HCT116 (cell line): ENCODE measurements around the gene NDUFA7. TPM values are rescaled to one million over a fixed set of nuclear protein-coding genes. Genes with fewer than 3 reads are reported as not detected.

Source experiments
- ATAC-seq: fragments of 200-7000 bp; cut with Tn5 transposase; 2 replicates; pipeline ENCODE4 v1.9.1; 2020; ENCODE audit warnings: mild to moderate bottlenecking, moderate library complexity
- BruUV-seq: library from RNA; stranded (reverse); fragments of 400-500 nt; replicated peaks from 2 replicates; lab custom pipeline; 2021; lab: Mats Ljungman, UMichigan
- CTCF ChIA-PET: fragments of 300-600 bp; sonication (Branson Sonifier 250); formaldehyde crosslinking; loops from one replicate; lab custom pipeline; 2021; ENCODE audit warnings: antibody characterized with exemption; lab: Charles Lee
- POLR2A ChIA-PET: fragments of 300-600, 350-600 bp; sonication (Branson Sonifier 250); formaldehyde crosslinking; loops from one replicate; lab custom pipeline; 2021; ENCODE audit warnings: antibody characterized with exemption; lab: Charles Lee
- RAD21 ChIA-PET, 2 experiments: fragments of 300-600 bp; sonication (Branson Sonifier 250); formaldehyde crosslinking; loops; one replicate each; lab custom pipeline; 2023; ENCODE audit warnings: low total read pairs in 2 of 2; ENCODE audit not compliant: uncharacterized antibody in 2 of 2, unreplicated experiment in 2 of 2, low non-redundant PET in 1 of 2; lab: Charles Lee
- DNase-seq: peaks from one replicate; pipeline ENCODE4 v3.0.0-alpha.2; 2010; ENCODE audit warnings: low read depth, low spot score
- H2AFZ ChIP-seq: fragments of 200-600 bp; shearing (Covaris generic), sonication (generic); 2 replicates; pipeline ENCODE4 v1.6.1; 2017; ENCODE audit warnings: low read depth, mixed run types, mixed read lengths, antibody characterized with exemption, low read length; ENCODE audit not compliant: poor library complexity, severe bottlenecking
- H3K27ac ChIP-seq: 2 replicates; pipeline ENCODE4 v1.5.1; 2012; ENCODE audit warnings: low read depth, low read length
- H3K27me3 ChIP-seq: fragments of 200-600 bp; sonication (generic); 2 replicates; pipeline ENCODE4 v1.6.1; 2016; ENCODE audit warnings: mixed run types, low read length, mixed read lengths; ENCODE audit not compliant: insufficient read depth
- H3K36me3 ChIP-seq, 2 experiments: fragments of 200-500 bp in 1 of 2; fragments of 200-600 bp in 1 of 2; sonication (Bioruptor generic) in 1 of 2; sonication (generic) in 1 of 2; 2 replicates each; pipeline versions ENCODE4 v1.5.1 to v1.6.1; 2014 to 2016; ENCODE audit warnings: low read length in 2 of 2, inconsistent platforms in 1 of 2, mixed read lengths in 1 of 2, mixed run types in 1 of 2; ENCODE audit not compliant: insufficient read depth in 2 of 2, control insufficient read depth in 1 of 2
- H3K4me1 ChIP-seq, 2 experiments: fragments of 200-600 bp in 1 of 2; sonication (generic) in 1 of 2; 2 replicates each; pipeline versions ENCODE4 v1.5.1 to v1.6.1; 2012 to 2017; ENCODE audit warnings: low read length in 2 of 2, inconsistent platforms in 1 of 2, mild to moderate bottlenecking in 1 of 2, mixed read lengths in 1 of 2, mixed run types in 1 of 2, moderate library complexity in 1 of 2; ENCODE audit not compliant: insufficient read depth in 2 of 2, control insufficient read depth in 1 of 2
- H3K4me2 ChIP-seq: fragments of 200-600 bp; sonication (generic); 2 replicates; pipeline ENCODE4 v1.6.1; 2017; ENCODE audit warnings: mixed run types, low read length, mixed read lengths
- H3K4me3 ChIP-seq, 2 experiments: fragments of 200-600 bp in 1 of 2; sonication (generic) in 1 of 2; replicated peaks in 1 of 2; 2 replicates each; pipeline ENCODE4 v1.5.1; 2011 to 2016; ENCODE audit warnings: low read length in 2 of 2, control low read depth in 1 of 2, low read depth in 1 of 2, mild to moderate bottlenecking in 1 of 2, mixed read lengths in 1 of 2, mixed run types in 1 of 2
- H3K79me2 ChIP-seq: fragments of 200-600 bp; sonication (generic); 2 replicates; pipeline ENCODE4 v1.6.1; 2017; ENCODE audit warnings: mild to moderate bottlenecking, mixed run types, low read length, moderate library complexity, mixed read lengths; ENCODE audit not compliant: insufficient read depth
- H3K9ac ChIP-seq: fragments of 200-600 bp; sonication (generic); 2 replicates; pipeline ENCODE4 v1.6.1; 2016; ENCODE audit warnings: low read length, mixed read lengths
- H3K9me2 ChIP-seq: fragments of 200-600 bp; sonication (generic), shearing (Covaris generic); 2 replicates; pipeline ENCODE4 v1.6.1; 2017; ENCODE audit warnings: mixed run types, mild to moderate bottlenecking, moderate library complexity; ENCODE audit not compliant: insufficient read depth
- H3K9me3 ChIP-seq, 2 experiments: fragments of 200-500 bp in 1 of 2; fragments of 200-600 bp in 1 of 2; sonication (Bioruptor generic) in 1 of 2; sonication (generic) in 1 of 2; 2 replicates each; pipeline ENCODE4 v1.6.1; 2014 to 2017; ENCODE audit warnings: low read length in 2 of 2, mixed read lengths in 2 of 2, inconsistent platforms in 1 of 2, low read depth in 1 of 2, mild to moderate bottlenecking in 1 of 2, mixed run types in 1 of 2, moderate library complexity in 1 of 2; ENCODE audit not compliant: control insufficient read depth in 1 of 2, insufficient read depth in 1 of 2
- H4K20me1 ChIP-seq: fragments of 200-600 bp; sonication (generic), shearing (Covaris generic); 2 replicates; pipeline ENCODE4 v1.6.1; 2017; ENCODE audit warnings: mixed run types, mild to moderate bottlenecking, moderate library complexity; ENCODE audit not compliant: insufficient read depth
- CBX3 ChIP-seq: IDR thresholded peaks from 2 replicates; pipeline ENCODE4 v1.6.1; 2012; ENCODE audit warnings: low read depth
- EGR1 ChIP-seq: IDR thresholded peaks from 2 replicates; pipeline ENCODE4 v1.6.1; 2012; ENCODE audit warnings: low read depth
- ELF1 ChIP-seq: IDR thresholded peaks from 2 replicates; pipeline ENCODE4 v1.6.1; 2012; ENCODE audit warnings: low read depth, borderline replicate concordance
- EZH2 ChIP-seq: fragments of 200-600 bp; sonication (generic); IDR thresholded peaks from 2 replicates; pipeline ENCODE4 v1.6.1; 2017; ENCODE audit warnings: antibody characterized with exemption, mixed run types
- JUND ChIP-seq: IDR thresholded peaks from 2 replicates; pipeline ENCODE4 v1.6.1; 2012
- POLR2A ChIP-seq: IDR thresholded peaks from 2 replicates; pipeline ENCODE4 v1.7.0; 2011; ENCODE audit warnings: borderline replicate concordance; ENCODE audit not compliant: insufficient read depth, insufficient read length; ENCODE audit errors: extremely low read depth
- RAD21 ChIP-seq: IDR thresholded peaks from 2 replicates; pipeline ENCODE4 v1.6.1; 2012; ENCODE audit warnings: low read depth, mild to moderate bottlenecking
- SIN3A ChIP-seq: IDR thresholded peaks from 2 replicates; pipeline ENCODE4 v1.6.1; 2012; ENCODE audit warnings: low read depth
- SP1 ChIP-seq: IDR thresholded peaks from 2 replicates; pipeline ENCODE4 v1.6.1; 2012; ENCODE audit warnings: low read depth
- SRF ChIP-seq: IDR thresholded peaks from 2 replicates; pipeline ENCODE4 v1.6.1; 2012; ENCODE audit warnings: low read depth
- TCF7L2 ChIP-seq: IDR thresholded peaks from 2 replicates; pipeline ENCODE4 v1.7.0; 2011; ENCODE audit warnings: borderline replicate concordance, inconsistent platforms; ENCODE audit not compliant: insufficient read depth, insufficient read length; ENCODE audit errors: extremely low read depth
- YY1 ChIP-seq: IDR thresholded peaks from 2 replicates; pipeline ENCODE4 v1.6.1; 2011; ENCODE audit warnings: low read length, low read depth, moderate library complexity, mild to moderate bottlenecking; ENCODE audit not compliant: insufficient replicate concordance; ENCODE audit errors: extremely low read depth
- ZFX ChIP-seq: fragments of 450-650 bp; IDR thresholded peaks from 2 replicates; pipeline ENCODE4 v1.6.1; 2017
- ZNF274 ChIP-seq: fragments of 200-500 bp; sonication (Bioruptor generic); IDR thresholded peaks from 2 replicates; pipeline ENCODE4 v1.6.1; 2014; ENCODE audit warnings: mild to moderate bottlenecking, low read depth, low read length, inconsistent platforms
- intact Hi-C: fragments of 100-400 bp; cut with micrococcal nuclease; formaldehyde crosslinking; loops from 2 replicates; pipeline ENCODE4 v1.10.0; 2022
- total RNA-seq: library from RNA; stranded (reverse); gene quantifications from one replicate; pipeline ENCODE4 v1.2.1, GENCODE V29; 2021; ENCODE audit not compliant: unreplicated experiment
- TF ChIP-seq, protein P1 (sequence below): IDR thresholded peaks from 2 replicates; pipeline ENCODE4 v1.6.1; 2011; ENCODE audit warnings: mild to moderate bottlenecking, low read length, moderate library complexity; ENCODE audit not compliant: insufficient replicate concordance; ENCODE audit errors: extremely low read depth
- TF ChIP-seq, protein P2 (sequence below): IDR thresholded peaks from 2 replicates; pipeline ENCODE4 v1.6.1; 2012
- TF ChIP-seq, protein P3 (sequence below): IDR thresholded peaks from 2 replicates; pipeline ENCODE4 v1.6.1; 2012; ENCODE audit warnings: low read depth
- TF ChIP-seq, protein P4 (sequence below): IDR thresholded peaks from 2 replicates; pipeline ENCODE4 v1.6.1; 2012

NDUFA7 gene
- total RNA-seq, 1 experiment from 2014 or later = 86.9 TPM

DNA sequence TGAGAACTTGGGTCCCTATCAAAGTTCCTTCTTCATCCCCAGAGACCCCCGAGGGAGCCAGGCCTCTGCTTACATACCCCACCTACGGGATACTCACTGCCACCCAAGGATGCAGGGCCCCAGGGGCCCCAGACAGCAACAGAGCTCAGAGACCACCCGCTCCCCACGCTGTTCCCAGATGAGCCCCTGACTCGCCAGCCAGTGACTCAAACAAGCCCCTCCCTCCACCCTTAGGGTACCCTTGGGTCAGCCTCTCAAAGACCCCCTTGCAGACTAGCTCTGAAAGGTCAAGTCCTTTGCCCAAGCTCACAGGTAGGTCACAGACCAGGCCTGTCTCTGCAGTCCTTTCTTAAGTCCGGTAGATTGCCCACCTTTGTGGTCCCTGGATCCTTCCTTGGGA, 58.7 kb downstream of the NDUFA7 start:
- no peaks in the 10 kb centered on the region for H3K9me2 ChIP-seq
- H3K9me3 ChIP-seq = no peaks in the 10 kb centered on the region
- no peak overlapping the region for H3K9ac ChIP-seq
- no peaks in the 10 kb centered on the region for H3K36me3 ChIP-seq
- RAD21 ChIA-PET = no interaction called here
- POLR2A ChIA-PET = no interaction called here
- H3K4me3 ChIP-seq = no peak overlapping the region
- ATAC-seq (no peak), DNase-seq (no peak)
- no peaks in the 10 kb centered on the region for H4K20me1 ChIP-seq
- no peak overlapping the region for H2AFZ ChIP-seq
- no peak overlapping the region for H3K4me2 ChIP-seq
- no peaks in the 10 kb centered on the region for H3K79me2 ChIP-seq
- TF ChIP-seq ZNF274 = no peak
- no peak for TF ChIP-seq EZH2
- TF ChIP-seq TCF7L2 = no peak
- no peak for TF ChIP-seq POLR2A
- no peak for TF ChIP-seq SP1
- no peak for TF ChIP-seq JUND
- TF ChIP-seq, protein P1, sequence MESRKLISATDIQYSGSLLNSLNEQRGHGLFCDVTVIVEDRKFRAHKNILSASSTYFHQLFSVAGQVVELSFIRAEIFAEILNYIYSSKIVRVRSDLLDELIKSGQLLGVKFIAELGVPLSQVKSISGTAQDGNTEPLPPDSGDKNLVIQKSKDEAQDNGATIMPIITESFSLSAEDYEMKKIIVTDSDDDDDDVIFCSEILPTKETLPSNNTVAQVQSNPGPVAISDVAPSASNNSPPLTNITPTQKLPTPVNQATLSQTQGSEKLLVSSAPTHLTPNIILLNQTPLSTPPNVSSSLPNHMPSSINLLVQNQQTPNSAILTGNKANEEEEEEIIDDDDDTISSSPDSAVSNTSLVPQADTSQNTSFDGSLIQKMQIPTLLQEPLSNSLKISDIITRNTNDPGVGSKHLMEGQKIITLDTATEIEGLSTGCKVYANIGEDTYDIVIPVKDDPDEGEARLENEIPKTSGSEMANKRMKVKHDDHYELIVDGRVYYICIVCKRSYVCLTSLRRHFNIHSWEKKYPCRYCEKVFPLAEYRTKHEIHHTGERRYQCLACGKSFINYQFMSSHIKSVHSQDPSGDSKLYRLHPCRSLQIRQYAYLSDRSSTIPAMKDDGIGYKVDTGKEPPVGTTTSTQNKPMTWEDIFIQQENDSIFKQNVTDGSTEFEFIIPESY = no peak
- TF ChIP-seq YY1 = no peak
- TF ChIP-seq, protein P2, sequence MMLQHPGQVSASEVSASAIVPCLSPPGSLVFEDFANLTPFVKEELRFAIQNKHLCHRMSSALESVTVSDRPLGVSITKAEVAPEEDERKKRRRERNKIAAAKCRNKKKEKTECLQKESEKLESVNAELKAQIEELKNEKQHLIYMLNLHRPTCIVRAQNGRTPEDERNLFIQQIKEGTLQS = no peak
- TF ChIP-seq, protein P3, sequence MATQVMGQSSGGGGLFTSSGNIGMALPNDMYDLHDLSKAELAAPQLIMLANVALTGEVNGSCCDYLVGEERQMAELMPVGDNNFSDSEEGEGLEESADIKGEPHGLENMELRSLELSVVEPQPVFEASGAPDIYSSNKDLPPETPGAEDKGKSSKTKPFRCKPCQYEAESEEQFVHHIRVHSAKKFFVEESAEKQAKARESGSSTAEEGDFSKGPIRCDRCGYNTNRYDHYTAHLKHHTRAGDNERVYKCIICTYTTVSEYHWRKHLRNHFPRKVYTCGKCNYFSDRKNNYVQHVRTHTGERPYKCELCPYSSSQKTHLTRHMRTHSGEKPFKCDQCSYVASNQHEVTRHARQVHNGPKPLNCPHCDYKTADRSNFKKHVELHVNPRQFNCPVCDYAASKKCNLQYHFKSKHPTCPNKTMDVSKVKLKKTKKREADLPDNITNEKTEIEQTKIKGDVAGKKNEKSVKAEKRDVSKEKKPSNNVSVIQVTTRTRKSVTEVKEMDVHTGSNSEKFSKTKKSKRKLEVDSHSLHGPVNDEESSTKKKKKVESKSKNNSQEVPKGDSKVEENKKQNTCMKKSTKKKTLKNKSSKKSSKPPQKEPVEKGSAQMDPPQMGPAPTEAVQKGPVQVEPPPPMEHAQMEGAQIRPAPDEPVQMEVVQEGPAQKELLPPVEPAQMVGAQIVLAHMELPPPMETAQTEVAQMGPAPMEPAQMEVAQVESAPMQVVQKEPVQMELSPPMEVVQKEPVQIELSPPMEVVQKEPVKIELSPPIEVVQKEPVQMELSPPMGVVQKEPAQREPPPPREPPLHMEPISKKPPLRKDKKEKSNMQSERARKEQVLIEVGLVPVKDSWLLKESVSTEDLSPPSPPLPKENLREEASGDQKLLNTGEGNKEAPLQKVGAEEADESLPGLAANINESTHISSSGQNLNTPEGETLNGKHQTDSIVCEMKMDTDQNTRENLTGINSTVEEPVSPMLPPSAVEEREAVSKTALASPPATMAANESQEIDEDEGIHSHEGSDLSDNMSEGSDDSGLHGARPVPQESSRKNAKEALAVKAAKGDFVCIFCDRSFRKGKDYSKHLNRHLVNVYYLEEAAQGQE = no peak
- TF ChIP-seq, protein P4, sequence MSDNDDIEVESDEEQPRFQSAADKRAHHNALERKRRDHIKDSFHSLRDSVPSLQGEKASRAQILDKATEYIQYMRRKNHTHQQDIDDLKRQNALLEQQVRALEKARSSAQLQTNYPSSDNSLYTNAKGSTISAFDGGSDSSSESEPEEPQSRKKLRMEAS = no peak
- TF ChIP-seq EGR1 = no peak
- TF ChIP-seq SRF = no peak
- no peak for TF ChIP-seq ELF1
- TF ChIP-seq RAD21 = no peak
- TF ChIP-seq CBX3 = no peak
- no peak for TF ChIP-seq ZFX
- TF ChIP-seq SIN3A = no peak
- no peaks in the 10 kb centered on the region for H3K27me3 ChIP-seq
- intact Hi-C loops = loop anchor here (10.0 kb wide), 1 partner anchor 312 kb away; the partner anchor contains the start of gene MYO1F
- H3K27ac ChIP-seq = no peak overlapping the region
- H3K4me1 ChIP-seq = peaks cover 6 to 19% of the 10 kb centered on the region in 2 experiments
- CTCF ChIA-PET = no interaction called here
- no TSS peak for BruUV-seq
